Nephron (organoid): ENCODE data around the gene BAZ2B.

Experiments
- H3K27ac Mint-ChIP-seq, 3 experiments: 2 replicates each; pipeline ENCODE4 v1.8.0; 2020; ENCODE audit warnings: mixed read lengths in 3 of 3, mild to moderate bottlenecking in 2 of 3, moderate library complexity in 1 of 3
- H3K27me3 Mint-ChIP-seq: 2 replicates; pipeline ENCODE4 v1.8.0; 2021; ENCODE audit warnings: low read depth, mild to moderate bottlenecking, moderate library complexity, mixed read lengths
- H3K36me3 Mint-ChIP-seq: 2 replicates; pipeline ENCODE4 v1.8.0; 2020; ENCODE audit warnings: low read depth, mixed read lengths
- H3K4me1 Mint-ChIP-seq: 2 replicates; pipeline ENCODE4 v1.8.0; 2020; ENCODE audit warnings: mixed read lengths
- H3K4me3 Mint-ChIP-seq, 3 experiments: 2 replicates each; pipeline ENCODE4 v1.8.0; 2020; ENCODE audit warnings: mild to moderate bottlenecking in 3 of 3, mixed read lengths in 3 of 3, moderate library complexity in 2 of 3
- H3K9me3 Mint-ChIP-seq: 2 replicates; pipeline ENCODE4 v1.8.0; 2020; ENCODE audit warnings: mixed read lengths
- TF ChIP-seq, protein P1 (sequence below), 3 experiments: fragments of 200-600 bp; sonication (generic); IDR thresholded peaks; one replicate each; pipeline ENCODE4 v1.5.0; 2021; ENCODE audit warnings: antibody characterized with exemption in 3 of 3; ENCODE audit not compliant: unreplicated experiment in 3 of 3

The BAZ2B gene

DNA sequence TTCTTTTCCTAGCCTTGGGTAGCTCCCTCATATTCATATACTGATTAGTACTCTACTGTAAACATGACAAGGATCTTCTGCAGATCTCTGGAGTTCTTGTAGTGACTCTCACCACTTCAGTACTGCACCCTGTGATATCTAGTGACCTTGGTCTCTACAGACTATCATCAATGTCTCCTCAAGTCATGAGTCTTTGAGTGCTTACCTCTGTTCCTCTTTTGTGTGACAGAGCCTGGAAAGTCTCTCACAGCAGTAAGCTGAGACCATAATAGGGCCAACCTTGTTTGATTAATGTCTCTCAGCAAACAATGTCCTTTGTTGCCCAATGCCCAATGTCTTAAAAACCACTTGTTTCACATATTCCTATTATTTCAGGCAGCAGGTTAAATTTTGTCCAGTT is 34.2 kb upstream of the BAZ2B start:
- H3K4me1 Mint-ChIP-seq, result no peaks in the 10 kb centered on the region
- peaks cover 37% of the 10 kb centered on the region for H3K9me3 Mint-ChIP-seq
- H3K27ac Mint-ChIP-seq, result no peak overlapping the region
- TF ChIP-seq, protein P1, sequence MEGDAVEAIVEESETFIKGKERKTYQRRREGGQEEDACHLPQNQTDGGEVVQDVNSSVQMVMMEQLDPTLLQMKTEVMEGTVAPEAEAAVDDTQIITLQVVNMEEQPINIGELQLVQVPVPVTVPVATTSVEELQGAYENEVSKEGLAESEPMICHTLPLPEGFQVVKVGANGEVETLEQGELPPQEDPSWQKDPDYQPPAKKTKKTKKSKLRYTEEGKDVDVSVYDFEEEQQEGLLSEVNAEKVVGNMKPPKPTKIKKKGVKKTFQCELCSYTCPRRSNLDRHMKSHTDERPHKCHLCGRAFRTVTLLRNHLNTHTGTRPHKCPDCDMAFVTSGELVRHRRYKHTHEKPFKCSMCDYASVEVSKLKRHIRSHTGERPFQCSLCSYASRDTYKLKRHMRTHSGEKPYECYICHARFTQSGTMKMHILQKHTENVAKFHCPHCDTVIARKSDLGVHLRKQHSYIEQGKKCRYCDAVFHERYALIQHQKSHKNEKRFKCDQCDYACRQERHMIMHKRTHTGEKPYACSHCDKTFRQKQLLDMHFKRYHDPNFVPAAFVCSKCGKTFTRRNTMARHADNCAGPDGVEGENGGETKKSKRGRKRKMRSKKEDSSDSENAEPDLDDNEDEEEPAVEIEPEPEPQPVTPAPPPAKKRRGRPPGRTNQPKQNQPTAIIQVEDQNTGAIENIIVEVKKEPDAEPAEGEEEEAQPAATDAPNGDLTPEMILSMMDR (IDR thresholded peaks at IDR 0.05; ENCODE audit: unreplicated experiment in 3 of 3), result no peak
- peaks cover 29% of the 10 kb centered on the region for H3K36me3 Mint-ChIP-seq
- no peak overlapping the region for H3K4me3 Mint-ChIP-seq
- no peaks in the 10 kb centered on the region for H3K27me3 Mint-ChIP-seq

DNA sequence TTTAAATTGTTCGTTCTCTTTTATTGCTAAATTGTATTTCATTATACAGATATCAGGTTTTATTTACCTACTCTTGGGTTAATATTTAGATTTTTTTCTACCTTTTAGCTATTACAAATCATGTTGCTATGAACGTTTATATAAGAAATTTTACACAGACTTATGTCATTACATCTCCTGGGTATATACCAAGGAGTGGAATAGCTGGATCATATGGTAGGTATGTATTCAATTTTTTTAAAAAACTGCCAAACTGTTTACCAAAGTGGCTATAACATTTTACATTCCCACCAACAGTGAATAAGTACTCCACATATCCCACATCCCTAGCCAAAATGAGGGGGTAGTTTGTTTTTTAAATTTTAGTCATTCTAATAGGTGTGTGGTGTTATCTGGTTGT is 32.3 kb upstream of the BAZ2B start:
- H3K4me1 Mint-ChIP-seq, result no peaks in the 10 kb centered on the region
- TF ChIP-seq, protein P1 (IDR thresholded peaks at IDR 0.05; ENCODE audit: unreplicated experiment in 3 of 3), result no peak
- no peak overlapping the region for H3K27ac Mint-ChIP-seq
- H3K27me3 Mint-ChIP-seq, result no peaks in the 10 kb centered on the region
- H3K9me3 Mint-ChIP-seq, result peaks cover 29% of the 10 kb centered on the region
- no peak overlapping the region for H3K4me3 Mint-ChIP-seq
- H3K36me3 Mint-ChIP-seq, result peaks cover 28% of the 10 kb centered on the region

DNA sequence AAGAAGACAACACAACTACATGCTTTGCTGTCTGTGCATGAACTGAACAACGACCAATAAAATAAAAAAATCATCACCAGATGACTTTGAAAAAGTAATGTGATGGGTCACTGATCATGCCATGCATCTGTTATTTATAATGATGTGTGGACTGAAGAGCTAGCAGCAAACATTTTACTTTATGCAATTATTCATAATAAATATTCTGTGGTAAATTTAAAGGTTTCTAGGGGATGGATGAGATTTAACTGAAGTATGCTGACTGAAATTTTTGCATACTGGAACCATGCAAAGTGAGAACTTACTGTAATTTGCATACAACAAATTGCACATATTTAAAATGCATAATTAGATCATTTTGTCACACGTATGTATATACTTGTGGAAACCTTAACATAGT is 31.3 kb upstream of the BAZ2B start:
- Mint-ChIP-seq H3K4me1 (no peaks in the 10 kb centered on the region), H3K9me3 (peaks cover 36% of the 10 kb centered on the region), H3K36me3 (peaks cover 28% of the 10 kb centered on the region), H3K4me3 (no peak overlapping the region), H3K27me3 (no peaks in the 10 kb centered on the region), H3K27ac (no peak overlapping the region)
- TF ChIP-seq, protein P1 (IDR thresholded peaks at IDR 0.05; ENCODE audit: unreplicated experiment in 3 of 3), result no peak

DNA sequence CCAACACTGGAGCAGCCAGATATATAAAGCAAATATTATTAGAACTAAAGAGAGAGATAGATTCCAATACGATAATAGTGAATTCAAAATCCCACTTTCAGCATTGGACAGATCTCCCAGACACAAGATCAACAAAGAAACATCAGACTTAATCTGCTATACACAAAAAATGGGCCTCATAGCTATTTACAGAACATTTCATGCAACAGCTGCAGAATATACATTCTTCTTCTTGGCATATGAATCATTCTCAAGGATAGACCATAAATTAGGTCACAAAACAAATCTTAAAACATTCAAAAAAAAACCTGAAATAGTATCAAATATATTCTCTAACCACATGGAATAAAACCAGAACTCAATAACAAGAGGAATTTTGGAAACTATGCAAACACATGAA is 23.8 kb upstream of the BAZ2B start:
- Mint-ChIP-seq H3K9me3 (peaks cover 45% of the 10 kb centered on the region), H3K27ac (no peak overlapping the region), H3K4me1 (no peaks in the 10 kb centered on the region), H3K4me3 (no peak overlapping the region), H3K36me3 (peaks cover 22% of the 10 kb centered on the region), H3K27me3 (no peaks in the 10 kb centered on the region)
- TF ChIP-seq, protein P1 (IDR thresholded peaks at IDR 0.05; ENCODE audit: unreplicated experiment in 3 of 3), result no peak

DNA sequence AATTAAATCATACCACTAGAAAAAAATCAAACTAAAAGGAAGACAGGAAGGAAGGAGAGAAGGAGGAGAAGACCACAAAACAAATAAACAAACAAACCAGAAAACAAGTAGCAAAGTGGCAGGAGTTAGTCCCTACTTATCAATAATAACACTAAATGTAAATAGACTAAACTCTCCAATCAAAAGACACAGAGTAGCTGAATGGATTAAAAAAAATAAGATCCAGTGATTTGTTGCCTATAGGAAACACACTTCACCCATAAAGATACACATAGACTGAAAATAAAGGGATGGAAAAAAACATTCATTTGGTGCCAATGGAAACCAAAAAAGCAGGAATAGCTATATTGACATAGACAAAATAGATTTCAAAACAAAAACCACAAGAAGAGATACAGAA is 23.4 kb upstream of the BAZ2B start:
- no peaks in the 10 kb centered on the region for H3K4me1 Mint-ChIP-seq
- peaks cover 22% of the 10 kb centered on the region for H3K36me3 Mint-ChIP-seq
- TF ChIP-seq, protein P1 (IDR thresholded peaks at IDR 0.05; ENCODE audit: unreplicated experiment in 3 of 3), result no peak
- H3K27ac Mint-ChIP-seq, result no peak overlapping the region
- H3K4me3 Mint-ChIP-seq, result no peak overlapping the region
- H3K9me3 Mint-ChIP-seq, result peaks cover 44% of the 10 kb centered on the region
- H3K27me3 Mint-ChIP-seq, result no peaks in the 10 kb centered on the region

DNA sequence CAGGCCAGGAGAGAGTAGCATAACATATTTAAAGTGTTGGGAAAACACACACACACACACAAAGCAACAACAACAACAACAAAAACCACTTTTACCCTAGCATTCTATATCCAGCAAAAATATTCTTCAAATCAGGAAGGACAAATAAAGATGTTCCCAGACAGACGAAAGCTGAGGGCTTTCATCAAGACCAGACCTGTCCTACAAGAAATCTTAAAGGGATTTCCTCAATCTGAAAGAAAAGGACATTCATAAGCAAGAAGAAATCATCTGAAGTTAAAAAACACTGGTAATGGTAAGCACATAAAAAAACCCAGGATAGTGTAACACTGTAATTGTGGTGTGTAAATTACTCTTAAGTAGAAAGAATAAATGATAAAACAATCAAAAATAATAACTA is 22.7 kb upstream of the BAZ2B start:
- H3K9me3 Mint-ChIP-seq, result peaks cover 42% of the 10 kb centered on the region
- no peak overlapping the region for H3K27ac Mint-ChIP-seq

More for the DNA sequence above, 22.7 kb upstream of the BAZ2B start:
- H3K27me3 Mint-ChIP-seq, result no peaks in the 10 kb centered on the region
- H3K36me3 Mint-ChIP-seq, result peaks cover 22% of the 10 kb centered on the region
- no peak overlapping the region for H3K4me3 Mint-ChIP-seq
- no peaks in the 10 kb centered on the region for H3K4me1 Mint-ChIP-seq
- TF ChIP-seq, protein P1 (IDR thresholded peaks at IDR 0.05; ENCODE audit: unreplicated experiment in 3 of 3), result no peak
